Transverse colon (tissue), 4 donors: ENCODE results near the gene CAND2. TPM values are rescaled to one million over a fixed set of nuclear protein-coding genes. Genes with fewer than 3 reads are reported as not detected.
A peak's percentile ranks its signal among the peaks of the same experiment; 100 is the strongest.

Source experiments
- DNase-seq: peaks from one replicate; pipeline ENCODE4 v3.0.0-alpha.2; 2019
- H3K27ac ChIP-seq, 4 donors: fragments of 200-600 bp; sonication (generic); 2 replicates each; pipeline ENCODE4 v1.5.1; 2016 to 2018; ENCODE audit warnings: inconsistent platforms in 4 of 4
- H3K27me3 ChIP-seq: fragments of 200-600 bp; sonication (generic); 2 replicates; pipeline ENCODE4 v1.5.1; 2017; ENCODE audit warnings: inconsistent platforms
- H3K36me3 ChIP-seq, 4 donors: fragments of 200-600 bp; sonication (generic); 2 replicates each; pipeline ENCODE4 v1.5.1; 2017 to 2019; ENCODE audit warnings: inconsistent platforms in 4 of 4
- H3K4me1 ChIP-seq, 4 donors: fragments of 200-600 bp; sonication (generic); 2 replicates each; pipeline ENCODE4 v1.5.1; 2017 to 2020; ENCODE audit warnings: inconsistent platforms in 4 of 4
- H3K4me3 ChIP-seq, 4 donors: fragments of 200-600 bp; sonication (generic); 1 replicate in 1 of 4; 2 replicates in 3 of 4; pipeline versions ENCODE4 v1.5.1 to v1.6.1; 2017 to 2019; ENCODE audit warnings: inconsistent platforms in 4 of 4
- H3K9me3 ChIP-seq, 2 donors: fragments of 200-600 bp; sonication (generic); 2 replicates each; pipeline ENCODE4 v1.5.1; 2017 to 2019; ENCODE audit warnings: inconsistent platforms in 2 of 2
- EP300 ChIP-seq: sonication (generic); formaldehyde crosslinking; IDR thresholded peaks from one replicate; pipeline ENCODE4 v1.6.1; 2017; ENCODE audit warnings: antibody characterized with exemption, low read depth
- POLR2A ChIP-seq: fragments of 450-650 bp; IDR thresholded peaks from one replicate; pipeline ENCODE4 v1.6.1; 2016; ENCODE audit warnings: antibody characterized with exemption, mild to moderate bottlenecking, moderate library complexity
- POLR2AphosphoS5 ChIP-seq, 3 donors: sonication (generic); formaldehyde crosslinking; IDR thresholded peaks; one replicate each; pipeline ENCODE4 v1.6.1; 2016; ENCODE audit warnings: antibody characterized with exemption in 3 of 3
- WGBS, 2 donors: methylation state at CpG; one replicate each; pipeline ENCODE4 v1.1.5; 2018; ENCODE audit warnings: low coverage in 1 of 2; 5-methylcytosine and 5-hydroxymethylcytosine counted together
- in situ Hi-C, 4 donors: fragments of 200-750 bp; cut with MboI; loops; one replicate each; pipeline versions ENCODE4 v1.15.0 to v1.15.1; 2017; ENCODE audit warnings: low sequenced_read_pairs in 3 of 4, low pct_ligation_motif_present in 1 of 4, low pct_unique_long_range_greater_than_20kb in 1 of 4
- intact Hi-C: fragments of 100-400 bp; cut with DNase I; formaldehyde crosslinking; loops from one replicate; pipeline ENCODE4 v1.15.1; 2023; ENCODE audit warnings: low total_unique reads
- total RNA-seq, 4 donors: library from RNA; depleted of rRNA; stranded (reverse); fragments of >200 nt; gene quantifications; one replicate each; pipeline ENCODE4 v1.1.0, GENCODE V29; 2016
- TF ChIP-seq, protein P1 (sequence below), 5 experiments: fragments of 200-600 bp in 3 of 5; fragments of 450-650 bp in 2 of 5; sonication (generic) in 3 of 5; IDR thresholded peaks; 1 replicate in 2 of 5; 2 replicates in 3 of 5; pipeline ENCODE4 v1.5.1; 2016 to 2017; ENCODE audit warnings: antibody characterized with exemption in 5 of 5, inconsistent platforms in 3 of 5, mild to moderate bottlenecking in 2 of 5, moderate library complexity in 1 of 5

Gene CAND2
- total RNA-seq, 4 donors from 2014 or later: 2.7 to 18.3 (median 9.7) TPM

DNA sequence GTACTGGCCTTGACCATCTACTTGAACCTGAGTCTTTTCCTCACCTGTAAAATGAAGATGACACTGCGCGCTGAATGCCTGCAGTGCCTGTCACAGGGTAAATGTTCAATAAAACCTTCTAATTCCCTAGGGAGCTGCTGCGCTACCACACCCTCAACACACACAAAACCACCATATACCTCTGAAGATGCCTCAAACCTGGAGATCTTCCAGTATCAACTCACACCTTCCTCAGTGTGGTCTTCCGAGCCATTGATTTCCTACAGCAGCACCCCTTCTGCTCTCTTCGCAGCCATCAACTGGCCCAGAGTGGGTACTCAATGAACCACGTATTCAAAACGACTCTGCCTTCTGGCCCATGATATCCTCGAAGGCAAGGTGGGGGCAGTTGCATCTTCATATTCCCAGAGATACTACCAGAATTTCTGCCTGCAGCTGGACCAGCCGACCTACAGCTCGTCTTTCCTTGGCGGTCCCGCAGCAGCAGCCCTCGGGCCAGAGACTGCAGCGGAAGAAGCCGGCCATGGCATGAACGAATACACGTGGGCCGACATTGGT lies 44.2 kb downstream of the CAND2 start:
- Histone ChIP-seq H3K9me3 (no peaks in the 10 kb centered on the region), H3K4me3 (peak overlapping the region; percentile 59 to 79 (median 72)), H3K27ac (peak overlapping the region; percentile 87 to 92 (median 89)), H3K4me1 (peaks cover 5 to 40% (median 26%) of the 10 kb centered on the region in 4 donors), H3K36me3 (peaks cover 0 to 34% (median 14%) of the 10 kb centered on the region in 4 donors), H3K27me3 (no peaks in the 10 kb centered on the region)
- 6 to 20% methylated on average over 3 to 18 of the region's 18 CpGs for WGBS, 2 donors
- TF ChIP-seq, protein P1, sequence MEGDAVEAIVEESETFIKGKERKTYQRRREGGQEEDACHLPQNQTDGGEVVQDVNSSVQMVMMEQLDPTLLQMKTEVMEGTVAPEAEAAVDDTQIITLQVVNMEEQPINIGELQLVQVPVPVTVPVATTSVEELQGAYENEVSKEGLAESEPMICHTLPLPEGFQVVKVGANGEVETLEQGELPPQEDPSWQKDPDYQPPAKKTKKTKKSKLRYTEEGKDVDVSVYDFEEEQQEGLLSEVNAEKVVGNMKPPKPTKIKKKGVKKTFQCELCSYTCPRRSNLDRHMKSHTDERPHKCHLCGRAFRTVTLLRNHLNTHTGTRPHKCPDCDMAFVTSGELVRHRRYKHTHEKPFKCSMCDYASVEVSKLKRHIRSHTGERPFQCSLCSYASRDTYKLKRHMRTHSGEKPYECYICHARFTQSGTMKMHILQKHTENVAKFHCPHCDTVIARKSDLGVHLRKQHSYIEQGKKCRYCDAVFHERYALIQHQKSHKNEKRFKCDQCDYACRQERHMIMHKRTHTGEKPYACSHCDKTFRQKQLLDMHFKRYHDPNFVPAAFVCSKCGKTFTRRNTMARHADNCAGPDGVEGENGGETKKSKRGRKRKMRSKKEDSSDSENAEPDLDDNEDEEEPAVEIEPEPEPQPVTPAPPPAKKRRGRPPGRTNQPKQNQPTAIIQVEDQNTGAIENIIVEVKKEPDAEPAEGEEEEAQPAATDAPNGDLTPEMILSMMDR (IDR thresholded peaks at IDR 0.05): no peak
- TF ChIP-seq EP300 (no peak), POLR2A (no peak), POLR2AphosphoS5 (IDR thresholded peaks at IDR 0.05) (no peak)
- intact Hi-C loops (no loop called here), in situ Hi-C loops (no loop called here)
- no peak for DNase-seq

DNA sequence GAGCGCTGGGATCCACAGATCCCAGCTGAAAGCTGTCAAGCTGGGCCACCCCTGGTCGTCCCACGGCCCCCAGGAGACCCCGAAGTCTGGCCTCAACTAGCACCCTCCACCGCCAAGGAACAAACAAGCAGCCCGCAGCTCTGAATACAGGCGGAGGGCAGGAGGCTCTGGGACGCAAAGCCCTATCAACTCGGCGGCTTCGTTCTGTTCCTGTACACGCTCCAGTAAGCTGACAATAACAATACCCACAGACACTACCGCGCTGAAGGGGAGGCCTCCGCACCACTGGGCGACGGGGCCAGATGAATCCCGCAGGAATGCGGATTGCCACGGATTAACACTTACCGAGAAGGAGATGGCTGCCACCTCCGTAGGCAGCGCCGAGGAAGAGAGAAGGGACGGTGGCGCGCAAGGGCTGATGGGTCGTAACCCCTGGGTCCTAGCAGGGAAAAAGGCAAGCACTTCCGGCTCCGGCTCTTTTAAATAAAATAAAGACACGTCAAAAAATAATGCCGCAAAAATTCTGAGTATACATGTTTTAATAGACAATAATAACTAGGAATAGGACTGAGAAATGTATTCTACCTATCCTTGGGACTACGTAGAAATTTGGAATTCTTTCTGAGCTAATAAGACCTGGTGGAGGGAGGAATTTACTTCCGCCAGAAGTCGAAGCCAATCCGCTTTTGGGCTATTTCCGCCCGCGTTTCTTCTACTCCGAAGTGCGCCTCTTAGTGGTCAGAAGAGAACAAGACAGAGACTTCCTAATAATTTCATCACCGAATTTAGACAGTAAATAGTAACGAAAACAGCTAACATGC lies 44.9 kb downstream of the CAND2 start, which contains the start of gene RPL32:
Gene RPL32 (minus strand): TSS at position 417 of the 821 bp plus-strand sequence. CDS start 1,328 bp downstream, outside the sequence.
- peaks cover 5 to 40% (median 26%) of the 10 kb centered on the region in 4 donors for H3K4me1 ChIP-seq
- TF ChIP-seq POLR2A (peak; percentile 88), EP300 (no peak), POLR2AphosphoS5 (IDR thresholded peaks at IDR 0.05) (peak; percentile 93 to 97 (median 97))
- TF ChIP-seq, protein P1 (IDR thresholded peaks at IDR 0.05): peak; percentile 77 to 90 (median 85)
- DNase-seq: peak; percentile 89
- peaks cover 0 to 28% (median 13%) of the 10 kb centered on the region in 4 donors for H3K36me3 ChIP-seq
- peak within 1 kb of the TSS; percentile 87 to 92 (median 89) for H3K27ac ChIP-seq
- H3K9me3 ChIP-seq: no peaks in the 10 kb centered on the region
- in situ Hi-C loops: no loop called here
- intact Hi-C loops: no loop called here
- H3K4me3 ChIP-seq: peak within 1 kb of the TSS; percentile 59 to 79 (median 72)
- 0% methylated on average over 11 to 43 of the region's 43 CpGs for WGBS, 2 donors
- no peaks in the 10 kb centered on the region for H3K27me3 ChIP-seq

DNA sequence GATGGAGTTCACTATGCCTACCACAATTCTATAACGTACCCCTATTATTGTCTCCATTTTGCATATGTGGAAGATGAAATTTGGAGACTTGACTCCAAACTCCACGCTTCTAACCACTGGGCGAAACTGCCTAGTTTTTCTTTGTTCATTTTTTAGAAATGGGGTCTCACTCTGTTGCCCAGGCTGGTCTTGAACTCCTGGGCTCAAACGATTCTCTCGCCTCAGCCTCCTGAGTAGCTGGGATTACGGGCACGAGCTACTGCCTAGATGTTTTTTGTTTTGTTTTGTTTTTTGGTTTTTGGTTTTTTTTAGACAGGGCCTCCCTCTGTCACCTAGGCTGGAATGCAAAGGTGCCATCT lies 45.5 kb downstream of the CAND2 start:
- Histone ChIP-seq H3K27ac (peak overlapping the region; percentile 87 to 92 (median 89)), H3K36me3 (peaks cover 0 to 24% (median 11%) of the 10 kb centered on the region in 4 donors), H3K9me3 (no peaks in the 10 kb centered on the region), H3K27me3 (no peaks in the 10 kb centered on the region), H3K4me3 (peak overlapping the region in 1 of 4 donors; percentile 79), H3K4me1 (peaks cover 5 to 40% (median 26%) of the 10 kb centered on the region in 4 donors)
- intact Hi-C loops: no loop called here
- DNase-seq: no peak
- TF ChIP-seq, protein P1 (IDR thresholded peaks at IDR 0.05): peak in 1 of 5 experiments; percentile 21
- no peak for TF ChIP-seq POLR2A
- 30 to 42% methylated on average over 2 to 7 of the region's 7 CpGs for WGBS, 2 donors
- in situ Hi-C loops: no loop called here

DNA sequence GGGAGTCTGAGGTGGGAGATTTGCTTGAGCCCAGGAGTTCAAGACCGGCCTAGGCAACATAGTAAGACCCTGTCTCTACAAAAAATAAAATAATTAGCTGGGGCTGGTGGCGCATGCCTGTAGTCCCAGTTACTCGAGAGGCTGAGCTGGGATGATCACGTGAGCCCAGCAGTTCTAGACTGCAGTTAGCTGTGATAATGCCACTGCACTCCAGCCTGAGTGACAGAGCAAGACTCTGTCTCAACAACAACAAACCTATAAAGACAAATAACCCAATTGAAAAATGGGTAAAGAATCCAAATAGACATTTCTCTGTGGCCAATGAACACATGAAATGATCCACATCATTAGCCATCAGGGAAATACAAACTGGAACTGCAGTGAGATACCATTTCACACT lies 46.0 kb downstream of the CAND2 start:
- Histone ChIP-seq H3K9me3 (no peaks in the 10 kb centered on the region), H3K4me3 (no peak overlapping the region), H3K4me1 (peaks cover 5 to 37% (median 26%) of the 10 kb centered on the region in 4 donors), H3K27ac (peak overlapping the region in 1 of 4 donors; percentile 89), H3K27me3 (no peaks in the 10 kb centered on the region), H3K36me3 (peaks cover 0 to 22% (median 8%) of the 10 kb centered on the region in 4 donors)
- no peak for TF ChIP-seq POLR2A
- no peak for TF ChIP-seq POLR2AphosphoS5 (IDR thresholded peaks at IDR 0.05)
- TF ChIP-seq, protein P1 (IDR thresholded peaks at IDR 0.05): no peak
- no peak for TF ChIP-seq EP300
- intact Hi-C loops (no loop called here), in situ Hi-C loops (no loop called here)
- no peak for DNase-seq
- 92% methylated on average over 4 of the region's 4 CpGs; no CpG with 5 or more reads in 1 of the 2 donors for WGBS, 2 donors
